Right atrium auricular region (tissue), 2 donors: ENCODE measurements around the gene MAP2. TPM values are rescaled to one million over a fixed set of nuclear protein-coding genes. Genes with fewer than 3 reads are reported as not detected.

Experiments
- DNase-seq: peaks from one replicate; pipeline ENCODE4 v3.0.0-alpha.2; 2019; ENCODE audit warnings: low spot score
- H3K27ac ChIP-seq, 2 donors: fragments of 200-600 bp; sonication (generic); 1 replicate in 1 of 2; 2 replicates in 1 of 2; pipeline ENCODE4 v1.5.1; 2016 to 2019
- H3K27me3 ChIP-seq, 2 donors: fragments of 200-600 bp; sonication (generic); one replicate each; pipeline versions ENCODE4 v1.5.1 to v1.6.0; 2017 to 2019
- H3K36me3 ChIP-seq: fragments of 200-600 bp; sonication (generic); one replicate; pipeline ENCODE4 v1.5.1; 2016
- H3K4me1 ChIP-seq, 2 donors: fragments of 200-600 bp; sonication (generic); one replicate each; pipeline versions ENCODE4 v1.5.1 to v1.6.0; 2017 to 2019
- H3K4me3 ChIP-seq, 2 donors: fragments of 200-600 bp; sonication (generic); 1 replicate in 1 of 2; 2 replicates in 1 of 2; pipeline ENCODE4 v1.5.1; 2017 to 2019; ENCODE audit warnings: mild to moderate bottlenecking in 1 of 2, moderate library complexity in 1 of 2
- H3K9me3 ChIP-seq, 2 donors: fragments of 200-600 bp; sonication (generic); one replicate each; pipeline ENCODE4 v1.5.1; 2019
- CTCF ChIP-seq, 2 donors: fragments of 200-600 bp; sonication (generic); IDR thresholded peaks; one replicate each; pipeline ENCODE4 v1.5.1; 2019; ENCODE audit warnings: antibody characterized with exemption in 2 of 2
- total RNA-seq, 2 donors: library from RNA; depleted of rRNA; stranded (reverse); fragments of >200 nt; gene quantifications; one replicate each; pipeline ENCODE4 v1.1.0, GENCODE V29; 2016

Gene MAP2
- total RNA-seq, 2 donors from 2014 or later: 6.5 to 6.7 TPM

DNA sequence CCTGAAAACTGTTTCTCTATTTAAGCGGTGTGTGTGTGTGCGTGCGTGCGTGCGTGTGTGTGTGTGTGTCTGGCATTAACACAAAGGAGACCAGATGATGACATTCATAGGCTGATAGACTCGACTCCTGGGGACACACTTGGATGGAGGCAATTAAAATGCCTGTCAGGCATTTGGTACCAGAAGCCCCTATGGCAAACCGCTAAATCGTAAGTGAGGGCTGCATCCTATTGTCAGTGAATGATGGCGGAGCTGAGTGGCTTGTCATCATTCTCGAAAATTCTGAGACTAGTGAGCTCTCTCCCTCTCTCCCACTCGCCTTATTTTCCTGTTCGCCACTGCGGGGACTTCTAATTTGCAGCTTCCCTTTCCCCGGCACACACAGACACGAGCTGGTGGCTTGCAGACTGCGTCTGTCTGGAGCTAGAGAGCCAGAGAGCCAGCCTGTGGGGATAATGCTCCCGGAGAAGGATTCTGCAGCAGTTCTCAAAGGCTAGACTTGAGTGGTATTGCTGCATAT lies 155.4 kb downstream of the MAP2 start:
- Histone ChIP-seq H3K36me3 (no peaks in the 10 kb centered on the region), H3K27ac (no peak overlapping the region), H3K9me3 (no peaks in the 10 kb centered on the region), H3K27me3 (no peaks in the 10 kb centered on the region), H3K4me1 (peaks cover 0 to 5% of the 10 kb centered on the region in 2 donors), H3K4me3 (peak overlapping the region in 1 of 2 donors; percentile 32)
- no peak for TF ChIP-seq CTCF (IDR thresholded peaks at IDR 0.05)
- DNase-seq: no peak

DNA sequence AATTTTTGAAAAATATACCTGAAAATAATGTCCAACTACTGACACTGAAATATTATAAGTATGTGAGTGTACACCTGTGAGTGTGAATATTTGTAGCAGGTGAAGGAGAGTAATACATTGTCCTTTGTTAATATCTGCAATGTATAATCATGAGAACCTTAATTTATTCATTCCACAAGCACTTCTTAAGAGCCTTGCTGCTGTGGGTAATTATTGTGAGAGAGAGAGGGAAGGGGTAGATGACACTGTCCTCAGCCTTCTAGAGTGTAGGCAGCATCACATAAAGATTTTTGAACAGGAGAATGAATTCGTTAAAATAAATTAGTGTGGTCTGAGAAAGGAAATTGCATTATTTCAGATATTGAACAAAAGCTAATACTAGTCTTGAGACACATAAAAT lies 157.2 kb downstream of the MAP2 start:
- Histone ChIP-seq H3K27me3 (no peaks in the 10 kb centered on the region), H3K36me3 (no peaks in the 10 kb centered on the region), H3K4me1 (peaks cover 0 to 5% of the 10 kb centered on the region in 2 donors), H3K9me3 (no peaks in the 10 kb centered on the region), H3K4me3 (no peak overlapping the region), H3K27ac (no peak overlapping the region)
- no peak for TF ChIP-seq CTCF (IDR thresholded peaks at IDR 0.05)
- DNase-seq: no peak

DNA sequence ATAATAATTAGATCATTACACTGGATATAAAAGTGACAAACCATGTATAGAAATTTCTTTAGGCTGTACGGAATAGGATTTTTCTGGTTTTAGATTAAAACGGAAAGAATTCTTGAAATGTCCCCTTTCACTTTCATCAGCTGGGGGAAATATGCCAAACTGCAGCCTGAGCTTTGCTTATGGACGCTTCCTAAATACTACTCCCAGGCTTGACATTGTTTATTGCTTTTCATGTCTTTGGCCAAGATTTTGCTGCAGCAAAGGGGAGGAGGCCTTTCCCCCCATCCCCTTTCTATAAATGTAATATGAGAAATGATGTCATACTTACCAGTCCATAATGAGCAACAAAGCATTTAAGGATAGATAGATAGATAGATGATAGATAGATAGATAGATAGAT lies 158.4 kb downstream of the MAP2 start:
- H3K27ac ChIP-seq: no peak overlapping the region
- no peak for DNase-seq
- no peak for TF ChIP-seq CTCF (IDR thresholded peaks at IDR 0.05)
- H3K9me3 ChIP-seq: no peaks in the 10 kb centered on the region
- peaks cover 0 to 5% of the 10 kb centered on the region in 2 donors for H3K4me1 ChIP-seq
- H3K27me3 ChIP-seq: no peaks in the 10 kb centered on the region
- H3K36me3 ChIP-seq: no peaks in the 10 kb centered on the region
- no peak overlapping the region for H3K4me3 ChIP-seq

GRCh38 chr2:209584472-209584871 lies 160.6 kb downstream of the MAP2 start:
- TF ChIP-seq CTCF (IDR thresholded peaks at IDR 0.05): no peak
- Histone ChIP-seq H3K36me3 (no peaks in the 10 kb centered on the region), H3K27me3 (no peaks in the 10 kb centered on the region), H3K27ac (no peak overlapping the region), H3K9me3 (no peaks in the 10 kb centered on the region), H3K4me3 (no peak overlapping the region), H3K4me1 (peaks cover 0 to 4% of the 10 kb centered on the region in 2 donors)
- no peak for DNase-seq

- no peak for TF ChIP-seq CTCF (IDR thresholded peaks at IDR 0.05)
- H3K36me3 ChIP-seq: no peaks in the 10 kb centered on the region
- H3K4me1 ChIP-seq: no peaks in the 10 kb centered on the region
- no peaks in the 10 kb centered on the region for H3K9me3 ChIP-seq
- no peak overlapping the region for H3K4me3 ChIP-seq
- DNase-seq: no peak
- H3K27ac ChIP-seq: no peak overlapping the region
- no peaks in the 10 kb centered on the region for H3K27me3 ChIP-seq
These were observed 161.1 kb downstream of the MAP2 start for GRCh38 chr2:209584915-209585314.

- TF ChIP-seq CTCF (IDR thresholded peaks at IDR 0.05): no peak
- no peaks in the 10 kb centered on the region for H3K4me1 ChIP-seq
- no peaks in the 10 kb centered on the region for H3K36me3 ChIP-seq
- no peaks in the 10 kb centered on the region for H3K27me3 ChIP-seq
- no peak for DNase-seq
- H3K4me3 ChIP-seq: no peak overlapping the region
- H3K27ac ChIP-seq: no peak overlapping the region
- H3K9me3 ChIP-seq: no peaks in the 10 kb centered on the region
These were observed 167.2 kb downstream of the MAP2 start for GRCh38 chr2:209591021-209591420.
